DMS153 treated with DMSO at 0.1 percent for 48 hours (cell line): Measurements from ENCODE around the gene COMMD1.

Experiments used
- DNase-seq: peaks from one replicate; lab custom pipeline; 2025; ENCODE audit not compliant: unreplicated experiment; lab: John Stamatoyannopoulos, UW

The COMMD1 gene

GRCh38 chr2:62175728-62176127 lies 270.3 kb downstream of the COMMD1 start:
- DNase-seq: no peak

- DNase-seq: no peak
These were observed 271.3 kb downstream of the COMMD1 start for GRCh38 chr2:62176801-62177200.

- no peak for DNase-seq
These were observed 272.0 kb downstream of the COMMD1 start for GRCh38 chr2:62177392-62178049.

GRCh38 chr2:62178741-62179271 lies 273.3 kb downstream of the COMMD1 start:
- no peak for DNase-seq

GRCh38 chr2:62180975-62181374 lies 275.5 kb downstream of the COMMD1 start:
- DNase-seq: no peak

GRCh38 chr2:62181843-62182242 lies 276.4 kb downstream of the COMMD1 start:
- no peak for DNase-seq

- no peak for DNase-seq
These were observed 279.2 kb downstream of the COMMD1 start for GRCh38 chr2:62184512-62185230.
